CMK (cell line): Measurements from ENCODE around the gene TMEM69.
"Not testable (repeated sequence)": the region's sequence is repeated elsewhere in the genome, so short reads cannot be mapped to it uniquely, and the experiment has no call there.

Experiments used
- DNase-seq: peaks from one replicate; pipeline ENCODE4 v3.0.0-alpha.2; 2010; ENCODE audit warnings: low read depth

The TMEM69 gene

DNA sequence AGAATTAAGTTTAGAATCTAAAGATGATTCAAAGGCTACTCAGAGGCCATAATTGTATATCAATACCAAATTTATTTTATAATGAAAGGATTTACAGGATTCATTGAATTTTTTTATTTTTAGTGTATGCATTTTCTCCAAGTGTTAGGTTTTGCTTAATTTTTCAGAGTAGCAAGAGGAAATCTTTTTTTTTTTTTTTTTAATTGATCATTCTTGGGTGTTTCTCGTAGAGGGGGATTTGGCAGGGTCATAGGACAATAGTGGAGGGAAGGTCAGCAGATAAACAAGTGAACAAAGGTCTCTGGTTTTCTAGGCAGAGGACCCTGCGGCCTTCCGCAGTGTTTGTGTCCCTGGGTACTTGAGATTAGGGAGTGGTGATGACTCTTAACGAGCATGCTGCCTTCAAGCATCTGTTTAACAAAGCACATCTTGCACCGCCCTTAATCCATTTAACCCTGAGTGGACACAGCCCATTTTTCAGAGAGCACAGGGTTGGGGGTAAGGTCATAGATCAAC is 51.7 kb downstream of the TMEM69 start:
- not testable (repeated sequence) for DNase-seq
